DMS79 (cell line): ENCODE measurements around the gene NACAD.
"Not testable (repeated sequence)": the region's sequence is repeated elsewhere in the genome, so short reads cannot be mapped to it uniquely, and the experiment has no call there.

ENCODE experiments used
- DNase-seq: peaks from one replicate; lab custom pipeline; 2025; lab: John Stamatoyannopoulos, UW

The NACAD gene

DNA sequence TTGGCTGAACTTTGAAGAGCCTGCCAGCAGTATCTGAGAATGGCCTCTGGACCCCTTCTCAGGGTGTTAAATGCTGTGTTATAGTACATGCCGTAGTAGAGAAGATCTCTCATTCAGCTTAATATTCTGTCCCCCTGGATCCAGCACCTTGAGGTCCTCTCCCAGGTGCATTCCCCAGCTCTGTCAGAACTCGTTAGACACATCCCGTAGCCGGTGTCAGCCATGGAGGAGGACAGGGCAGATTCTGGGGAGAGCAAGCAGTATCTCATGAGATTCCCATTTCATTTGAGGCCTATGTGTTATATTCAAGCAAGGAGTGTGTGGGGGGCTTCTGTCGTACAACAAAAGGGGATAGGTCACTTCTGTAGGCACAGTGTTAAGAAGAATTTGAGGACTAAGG is 34.8 kb downstream of the NACAD start:
- no peak for DNase-seq

DNA sequence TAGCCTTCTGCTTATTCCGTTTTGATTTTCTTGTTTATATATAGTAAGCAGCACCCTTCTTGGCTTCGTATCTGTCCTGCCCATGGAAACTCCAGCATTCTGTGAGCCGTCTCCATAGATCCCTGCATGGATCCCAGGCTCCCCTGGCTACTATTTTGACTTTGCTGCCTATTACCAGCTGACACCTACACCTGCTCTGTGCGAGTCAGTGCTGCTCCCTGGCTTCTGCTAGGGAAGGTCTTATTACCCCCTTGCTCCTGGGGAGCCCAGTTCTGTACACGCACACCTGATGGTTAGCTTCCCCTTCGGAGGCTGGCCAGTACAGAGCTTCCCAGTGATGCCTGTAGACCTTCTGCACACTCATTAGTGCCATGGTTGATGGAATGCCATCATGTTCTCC is 35.4 kb downstream of the NACAD start:
- DNase-seq = no peak

DNA sequence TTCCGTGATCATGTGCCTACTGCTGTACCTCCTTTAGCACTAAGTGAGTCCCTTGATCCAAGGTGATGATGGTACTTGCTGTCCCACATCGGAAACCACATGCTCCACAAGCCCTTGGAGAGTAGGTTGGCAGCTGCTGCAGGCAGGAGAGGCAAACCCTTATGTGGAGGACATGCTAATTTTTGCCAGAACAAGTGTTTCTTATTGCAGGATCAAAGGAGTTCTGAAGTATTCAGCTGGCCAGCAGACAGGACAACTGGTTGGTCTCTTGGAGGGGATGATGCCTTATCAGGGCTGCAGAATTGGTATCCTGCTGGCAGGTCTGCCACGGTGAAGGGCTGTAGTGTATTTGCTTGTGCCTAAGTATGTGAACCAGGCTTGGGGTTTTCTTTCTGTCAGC is 36.8 kb downstream of the NACAD start:
- peak; percentile 99 for DNase-seq

DNA sequence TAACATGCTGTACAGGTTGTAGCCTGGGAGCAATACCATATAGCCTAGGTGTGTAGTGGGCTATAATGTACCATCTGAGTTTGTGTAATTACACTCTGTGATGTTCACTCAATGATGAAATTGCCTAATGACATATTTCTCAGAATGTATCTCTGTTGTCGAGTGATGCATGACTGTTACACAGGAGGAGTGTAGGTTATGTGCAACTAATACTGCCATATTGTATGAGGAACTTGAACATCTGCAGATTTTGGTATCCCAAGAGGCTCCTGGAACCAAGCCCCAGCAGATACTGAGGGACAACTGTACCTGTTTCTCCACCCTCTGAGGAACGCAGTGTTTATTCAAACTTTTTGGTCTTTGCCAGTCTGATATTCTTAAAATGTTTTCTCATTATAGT is 38.6 kb downstream of the NACAD start:
- no peak for DNase-seq

DNA sequence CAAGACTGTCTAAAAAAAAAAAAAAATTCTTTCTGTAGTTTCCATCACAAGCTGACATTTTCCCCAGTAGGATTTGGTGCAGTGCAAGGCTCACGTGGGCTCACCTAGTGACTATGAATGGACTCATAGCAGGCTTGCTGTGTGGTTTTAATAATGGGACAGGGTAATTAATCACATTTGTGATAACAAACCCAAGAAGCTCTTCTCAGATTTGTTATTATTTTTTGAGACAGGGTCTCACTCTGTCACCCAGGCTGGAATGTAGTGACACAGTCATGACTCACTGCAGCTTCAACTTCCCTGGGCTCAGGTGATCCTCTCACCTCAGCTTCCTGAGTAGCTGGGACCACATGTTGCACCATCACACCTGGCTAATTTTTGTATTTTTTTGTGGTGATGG is 40.0 kb downstream of the NACAD start:
- DNase-seq = no peak

DNA sequence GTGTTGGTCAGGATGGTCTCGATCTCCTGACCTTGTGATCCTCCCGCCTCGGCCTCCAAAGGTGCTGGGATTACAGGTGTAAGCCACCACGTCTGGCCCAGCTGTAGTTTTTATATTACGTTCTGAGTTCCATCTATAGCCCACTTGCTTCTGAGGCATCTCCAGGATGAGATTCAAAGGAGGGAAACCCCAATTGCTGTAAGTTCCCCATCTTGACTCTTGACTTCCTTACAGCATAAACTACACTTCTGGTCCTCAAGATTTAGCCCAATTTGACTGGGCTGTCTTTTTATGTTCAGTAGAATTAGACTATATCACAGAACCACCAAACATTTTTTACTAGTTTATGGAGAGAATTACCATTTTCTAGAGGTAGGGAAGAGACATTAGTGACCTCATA is 44.4 kb downstream of the NACAD start:
- DNase-seq = no peak

DNA sequence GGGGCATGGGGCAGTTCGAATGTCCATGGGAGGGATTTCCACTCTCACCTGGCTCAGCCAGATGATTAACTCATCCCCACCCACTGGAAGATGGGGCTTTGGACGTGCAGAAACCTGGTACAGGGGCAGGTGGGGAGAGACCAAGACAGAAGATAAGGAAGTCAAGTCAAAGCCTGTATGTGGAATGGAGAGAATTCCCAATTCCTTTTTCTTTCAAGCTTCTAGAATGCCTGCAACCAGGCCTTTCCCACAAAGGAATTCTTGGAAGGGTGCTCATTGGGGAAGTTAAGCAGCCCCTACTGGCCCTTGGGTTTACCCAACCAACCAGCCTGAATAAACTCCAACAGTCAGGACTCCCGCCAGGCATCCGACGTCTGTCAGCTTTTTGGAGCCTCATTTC is 49.7 kb downstream of the NACAD start:
- DNase-seq = no peak

DNA sequence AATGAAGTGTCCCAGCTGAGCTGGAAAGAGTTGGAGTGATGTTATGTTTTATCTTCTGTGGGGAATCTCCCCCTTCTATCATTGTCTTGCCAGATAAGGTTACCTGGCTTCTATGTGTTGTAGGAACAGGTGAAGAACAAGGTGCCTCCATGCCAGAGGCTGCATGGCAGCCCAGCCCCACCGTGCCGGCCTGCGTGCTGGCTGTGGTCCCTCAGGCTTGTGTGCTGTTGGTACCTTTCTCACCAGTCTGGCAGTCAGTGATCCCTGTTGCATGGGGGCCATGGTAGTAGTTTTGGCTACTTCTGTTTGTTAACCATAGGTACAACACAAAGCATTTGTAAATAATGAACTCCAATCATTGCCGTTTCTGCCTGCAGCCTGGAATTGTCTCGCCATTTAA is 50.9 kb downstream of the NACAD start:
- DNase-seq = no peak

DNA sequence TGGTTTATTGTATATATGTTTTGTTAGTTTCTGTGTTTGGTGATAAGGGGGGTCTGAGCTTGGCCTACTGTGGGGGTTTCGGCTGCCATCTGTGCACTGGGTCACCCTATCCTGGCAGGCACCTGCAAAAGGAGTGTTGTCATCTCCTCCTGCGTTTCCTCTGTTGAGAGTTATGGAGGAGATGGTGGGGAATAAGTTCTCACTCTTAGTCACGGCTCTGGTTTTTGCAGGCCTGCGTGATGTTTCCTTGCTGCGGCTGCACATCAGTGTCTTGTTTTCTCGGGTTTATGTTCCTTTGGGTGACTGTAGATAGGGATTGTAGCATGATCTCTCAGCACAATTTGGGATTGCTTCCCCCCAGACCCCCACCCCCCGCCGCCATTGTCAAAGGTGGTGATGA is 52.0 kb downstream of the NACAD start:
- DNase-seq = no peak

DNA sequence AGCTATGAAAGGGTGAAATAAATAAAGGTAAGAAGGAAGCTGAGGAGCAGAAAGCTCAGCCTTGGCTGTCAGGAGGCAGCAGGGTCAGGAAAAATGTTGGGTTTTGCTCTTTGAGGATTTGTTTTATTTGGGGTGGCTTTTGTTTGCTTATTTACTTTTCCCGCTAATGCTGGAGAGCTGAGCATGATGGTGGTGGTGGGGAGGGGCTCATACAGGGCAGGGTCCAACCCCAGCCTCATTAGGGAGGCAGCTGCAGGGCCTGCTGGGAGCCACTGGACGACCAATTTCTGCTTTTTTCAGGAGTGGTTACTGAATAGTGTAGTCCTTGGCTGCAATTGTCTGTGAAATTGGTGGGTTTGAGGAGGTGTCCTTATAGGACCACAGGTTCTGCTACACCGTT is 52.5 kb downstream of the NACAD start:
- DNase-seq = no peak

DNA sequence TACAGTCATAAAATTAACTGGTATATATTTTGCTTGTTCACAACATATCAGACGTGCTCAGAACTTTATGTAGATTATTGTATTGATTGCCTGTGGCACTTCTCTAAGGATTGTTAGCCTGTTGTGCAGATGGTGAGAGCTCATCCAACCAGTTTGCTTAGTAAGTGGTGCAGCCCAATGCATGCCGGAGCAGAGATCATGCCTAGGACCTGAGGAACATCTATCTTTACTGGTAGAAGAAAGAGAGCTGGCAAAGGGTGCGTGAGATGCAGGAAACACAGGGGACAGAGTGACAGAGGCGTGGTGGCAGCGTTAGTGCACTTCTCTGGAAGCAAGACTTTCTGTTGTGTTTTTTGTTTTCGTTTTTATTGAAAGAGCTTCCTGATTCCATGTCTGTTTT is 52.9 kb downstream of the NACAD start:
- DNase-seq = no peak

DNA sequence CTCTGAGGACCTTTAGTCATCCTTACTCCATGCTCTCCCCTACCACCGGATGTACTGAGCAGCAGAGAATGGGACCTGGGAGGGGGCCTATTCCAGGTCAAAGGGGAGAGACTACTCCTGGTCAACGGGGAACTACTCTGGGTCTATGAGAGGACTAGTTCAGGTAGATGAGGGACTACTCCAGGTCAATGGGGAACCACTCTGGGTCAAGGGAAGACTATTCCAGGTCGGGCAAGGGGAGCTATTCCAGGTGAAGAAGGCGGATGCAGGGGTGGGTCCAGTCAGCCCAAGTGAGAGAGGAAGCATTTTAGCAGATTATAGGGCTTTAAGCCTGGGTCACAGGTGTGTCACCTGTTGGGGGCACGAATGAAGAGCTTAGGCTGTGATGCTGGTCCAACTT is 53.4 kb downstream of the NACAD start:
- no peak for DNase-seq

DNA sequence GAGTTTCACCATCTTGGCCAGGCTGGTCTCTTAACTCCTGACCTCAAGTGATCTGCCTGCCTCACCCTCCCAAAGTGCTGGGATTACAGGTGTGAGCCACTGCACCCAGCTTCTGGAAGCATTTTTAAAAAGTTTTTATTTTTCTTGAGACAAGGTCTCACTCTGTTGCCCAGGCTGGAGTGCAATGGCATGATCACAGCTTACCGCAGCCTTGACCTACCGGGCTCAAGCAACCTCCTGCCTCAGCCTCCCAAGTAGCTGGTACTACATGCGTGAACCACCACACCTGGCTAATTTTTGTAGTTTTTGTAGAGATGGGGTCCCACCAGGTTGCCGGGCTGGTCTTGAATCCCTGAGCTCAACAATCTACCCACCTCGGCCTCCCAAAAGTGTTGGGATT is 54.1 kb downstream of the NACAD start:
- DNase-seq = not testable (repeated sequence)

DNA sequence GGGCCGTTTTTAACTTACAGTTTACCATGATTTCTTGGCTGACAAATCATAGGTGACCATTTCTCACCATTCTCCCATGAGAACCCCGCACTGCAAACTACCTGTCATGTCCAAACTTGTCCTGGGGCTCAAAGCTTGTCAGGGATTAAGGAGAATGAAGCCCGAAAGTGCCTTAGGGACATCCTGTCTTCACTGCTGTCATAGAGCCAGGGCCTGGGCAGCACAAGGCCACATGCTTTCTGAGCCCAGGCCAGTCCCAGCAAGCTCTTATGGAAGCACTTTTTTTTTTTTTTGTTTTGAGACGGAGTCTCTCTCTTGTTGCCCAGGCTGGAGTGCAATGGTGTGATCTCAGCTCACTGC is 54.9 kb downstream of the NACAD start:
- DNase-seq = peak; percentile 34

DNA sequence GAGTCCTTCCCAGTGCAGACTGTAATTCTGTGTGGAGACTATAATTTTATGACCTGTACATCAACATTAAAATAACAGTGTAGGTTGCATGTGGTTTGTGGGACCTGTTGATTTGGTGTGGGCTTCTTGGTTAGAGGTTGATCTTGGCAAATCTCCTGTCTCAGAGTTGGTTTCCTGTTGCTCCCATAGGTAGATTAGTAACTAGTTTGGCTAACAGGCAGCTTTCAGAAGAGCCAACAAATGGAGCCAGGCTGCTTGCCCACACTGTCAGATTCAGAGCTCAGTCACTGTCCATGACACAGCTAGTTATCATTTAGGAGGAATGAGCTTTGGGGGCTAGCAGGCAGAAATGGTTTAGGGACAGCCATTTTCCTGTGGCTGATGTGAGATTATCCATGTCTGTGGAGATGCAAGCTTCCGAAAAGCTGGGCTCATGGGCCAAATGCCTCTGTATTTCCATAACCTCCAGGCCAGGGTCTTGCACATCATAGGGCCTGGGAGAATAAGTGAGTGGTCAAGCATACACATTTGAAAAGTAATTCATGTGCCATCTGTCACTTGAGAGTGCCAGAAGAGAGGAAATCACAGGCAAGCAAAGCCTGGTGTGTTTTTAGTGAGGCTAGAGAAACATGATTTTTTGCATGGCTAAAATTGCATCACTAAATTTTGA is 55.4 kb downstream of the NACAD start:
- no peak for DNase-seq

DNA sequence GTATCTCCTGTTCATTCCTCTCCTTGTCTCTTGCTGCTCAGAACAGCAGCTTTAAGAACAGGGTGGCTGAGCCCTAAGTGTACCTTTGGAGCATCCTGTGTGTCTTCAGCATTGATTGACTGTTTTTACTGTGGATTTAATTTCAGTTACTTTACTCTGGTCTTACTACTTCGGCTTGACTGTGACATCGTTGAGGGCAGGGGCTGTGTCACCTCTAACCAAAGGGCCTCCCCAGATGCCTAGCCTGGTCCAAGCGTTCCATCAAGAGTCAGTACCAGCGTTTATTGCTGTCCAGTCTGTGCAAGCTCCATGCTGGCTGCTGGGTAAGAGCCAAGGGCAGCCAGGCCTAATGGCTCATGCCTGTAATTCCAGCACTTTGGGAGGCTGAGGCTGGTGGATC is 56.3 kb downstream of the NACAD start:
- no peak for DNase-seq

DNA sequence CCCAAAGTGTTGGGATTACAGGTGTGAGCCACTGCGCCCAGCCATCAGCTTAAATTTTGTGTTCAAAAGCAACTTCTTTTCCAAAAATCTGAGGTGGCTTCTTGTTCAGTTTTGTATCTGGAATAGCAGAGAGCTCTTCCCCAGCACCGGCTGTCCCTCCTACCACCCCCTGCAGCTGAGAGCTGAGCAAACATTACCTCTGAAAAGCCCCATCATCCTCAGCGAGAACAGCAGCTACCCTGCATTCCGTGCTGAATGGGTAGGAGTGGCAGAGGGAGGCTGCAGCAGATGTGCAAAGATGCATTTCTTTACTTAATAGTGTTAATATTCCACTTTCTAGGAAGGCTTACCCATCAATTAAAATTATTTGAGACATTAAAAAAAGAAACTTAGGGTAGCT is 56.9 kb downstream of the NACAD start:
- no peak for DNase-seq
